Stimulated activated CD8-positive, alpha-beta memory T cell treated with anti-CD3 and anti-CD28 coated beads, Interleukin-2, amount 100 ng/mL, for 1 hour (primary cell): ENCODE data around the gene HIVEP3.

ENCODE experiments used
- DNase-seq, 2 donors: peaks; one replicate each; pipeline ENCODE4 v3.0.0-alpha.2; 2020; ENCODE audit warnings: low read depth in 2 of 2

Gene HIVEP3

GRCh38 chr1:41535276-41535675, 383.4 kb downstream of the HIVEP3 start:
- DNase-seq, result no peak

GRCh38 chr1:41534181-41535076, 384.3 kb downstream of the HIVEP3 start:
- no peak for DNase-seq

- DNase-seq, result no peak
These were observed 385.0 kb downstream of the HIVEP3 start for GRCh38 chr1:41533731-41534080.

- no peak for DNase-seq
These were observed 385.5 kb downstream of the HIVEP3 start for GRCh38 chr1:41533016-41533730.

- no peak for DNase-seq
These were observed 386.3 kb downstream of the HIVEP3 start for GRCh38 chr1:41532206-41532975.

GRCh38 chr1:41530411-41530810, 388.3 kb downstream of the HIVEP3 start:
- DNase-seq, result no peak

GRCh38 chr1:41529621-41530395, 388.9 kb downstream of the HIVEP3 start:
- DNase-seq, result no peak

GRCh38 chr1:41528726-41529605, 389.8 kb downstream of the HIVEP3 start:
- DNase-seq, result no peak

- no peak for DNase-seq
These were observed 390.6 kb downstream of the HIVEP3 start for GRCh38 chr1:41528106-41528505.

- no peak for DNase-seq
These were observed 391.7 kb downstream of the HIVEP3 start for GRCh38 chr1:41526956-41527561.

- DNase-seq, result no peak
These were observed 392.7 kb downstream of the HIVEP3 start for GRCh38 chr1:41525891-41526587.

GRCh38 chr1:41524676-41525675, 393.7 kb downstream of the HIVEP3 start:
- DNase-seq, result no peak

- no peak for DNase-seq
These were observed 394.6 kb downstream of the HIVEP3 start for GRCh38 chr1:41523949-41524675.

- DNase-seq, result no peak
These were observed 395.7 kb downstream of the HIVEP3 start for GRCh38 chr1:41523071-41523470.

- no peak for DNase-seq
These were observed 397.0 kb downstream of the HIVEP3 start for GRCh38 chr1:41521766-41522165.

GRCh38 chr1:41520951-41521752, 397.6 kb downstream of the HIVEP3 start:
- no peak for DNase-seq

GRCh38 chr1:41519667-41520066, 399.1 kb downstream of the HIVEP3 start:
- no peak for DNase-seq
